Thyroid gland (tissue), 4 donors: Measurements from ENCODE around the gene TAGLN. TPM values are rescaled to one million over a fixed set of nuclear protein-coding genes. Genes with fewer than 3 reads are reported as not detected.
A peak's percentile ranks its signal among the peaks of the same experiment; 100 is the strongest.

Experiments used
- DNase-seq, 2 donors: peaks; one replicate each; pipeline ENCODE4 v3.0.0-alpha.2; 2019
- H3K27ac ChIP-seq, 3 donors: fragments of 200-600 bp; sonication (generic); 1 replicate in 2 of 3; 2 replicates in 1 of 3; pipeline ENCODE4 v1.5.1; 2016 to 2019; ENCODE audit warnings: mild to moderate bottlenecking in 1 of 3, moderate library complexity in 1 of 3
- H3K27me3 ChIP-seq: fragments of 200-600 bp; sonication (generic); one replicate; pipeline ENCODE4 v1.5.1; 2019
- H3K36me3 ChIP-seq, 2 donors: fragments of 200-600 bp; sonication (generic); one replicate each; pipeline ENCODE4 v1.5.1; 2016 to 2019
- H3K4me1 ChIP-seq, 2 donors: fragments of 200-600 bp; sonication (generic); one replicate each; pipeline ENCODE4 v1.5.1; 2017 to 2019
- H3K4me3 ChIP-seq, 3 donors: fragments of 200-600 bp; sonication (generic); replicated peaks in 1 of 3; 1 replicate in 2 of 3; 2 replicates in 1 of 3; pipeline ENCODE4 v1.5.1; 2016; ENCODE audit warnings: mild to moderate bottlenecking in 1 of 3
- H3K9me3 ChIP-seq: fragments of 200-600 bp; sonication (generic); one replicate; pipeline ENCODE4 v1.5.1; 2017
- POLR2A ChIP-seq, 2 donors: fragments of 450-650 bp; IDR thresholded peaks; one replicate each; pipeline ENCODE4 v1.6.1; 2017; ENCODE audit warnings: antibody characterized with exemption in 2 of 2, mild to moderate bottlenecking in 2 of 2, moderate library complexity in 1 of 2
- WGBS, 2 donors: methylation state at CpG; one replicate each; pipeline ENCODE4 v1.1.5; 2017; 5-methylcytosine and 5-hydroxymethylcytosine counted together
- intact Hi-C: fragments of 100-400 bp; cut with DNase I; formaldehyde crosslinking; loops from one replicate; pipeline ENCODE4 v1.15.1; 2023
- total RNA-seq, 4 donors: library from RNA; depleted of rRNA; stranded (reverse); fragments of >200 nt; gene quantifications; one replicate each; pipeline ENCODE4 v1.2.3, GENCODE V29; 2016
- TF ChIP-seq, protein P1 (sequence below), 6 experiments: fragments of 200-600 bp in 3 of 6; fragments of 450-650 bp in 3 of 6; sonication (generic) in 3 of 6; IDR thresholded peaks; one replicate each; pipeline ENCODE4 v1.5.1; 2016 to 2019; ENCODE audit warnings: antibody characterized with exemption in 6 of 6, mild to moderate bottlenecking in 2 of 6, inconsistent platforms in 1 of 6, moderate library complexity in 1 of 6

TAGLN gene
- total RNA-seq, 4 donors from 2014 or later = 155 to 407 (median 229) TPM

DNA sequence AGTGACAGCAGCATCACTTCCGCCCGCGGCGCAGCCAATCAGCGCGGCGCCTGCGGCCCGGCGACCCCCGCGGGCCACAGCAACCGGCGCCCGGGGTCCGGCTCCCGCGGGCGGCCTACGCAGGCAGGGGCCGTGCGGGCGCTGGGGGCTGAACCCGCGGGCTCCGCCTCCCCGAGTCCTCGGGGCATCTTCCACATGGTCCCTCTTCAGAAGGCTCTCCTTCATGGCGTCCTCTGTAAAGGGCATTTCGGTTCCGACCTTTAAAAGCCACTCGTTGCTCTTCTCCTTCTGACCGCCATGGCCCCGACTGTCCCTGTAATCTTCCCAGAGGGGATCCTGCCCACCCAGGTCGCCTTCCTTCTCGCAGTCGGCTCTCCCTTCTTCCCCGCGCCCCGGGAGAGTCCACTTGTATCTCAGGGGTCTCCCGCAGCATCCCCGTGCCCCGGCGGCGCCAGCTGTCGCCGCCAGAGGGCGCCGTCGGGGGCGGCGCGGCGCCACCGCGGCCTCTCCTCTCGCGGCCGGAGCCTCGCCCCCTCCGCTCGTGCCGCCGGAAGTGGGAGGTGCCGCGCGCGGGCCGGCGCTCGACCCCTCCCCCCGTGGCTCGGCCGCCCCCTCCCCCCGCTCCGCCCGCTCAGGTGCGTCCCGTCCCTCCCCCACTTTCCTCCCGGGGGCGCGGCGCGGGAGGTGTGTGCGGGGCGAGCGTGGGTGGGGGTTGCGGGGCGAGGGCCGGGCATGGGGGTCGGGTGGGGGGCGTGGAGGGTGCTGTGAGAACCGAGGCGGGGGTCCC lies 33.1 kb downstream of the TAGLN start, which contains the start of gene RNF214:
Gene RNF214, plus strand, starts transcription at position 580 of the 787 bp plus-strand sequence. CDS start 1,602 bp downstream, outside the sequence.
- peaks cover 15 to 21% of the 10 kb centered on the region in 2 donors for H3K4me1 ChIP-seq
- peak within 1 kb of the TSS; percentile 76 to 89 (median 87) for H3K27ac ChIP-seq
- peak within 1 kb of the TSS; percentile 74 to 96 (median 77) for H3K4me3 ChIP-seq
- no peaks in the 10 kb centered on the region for H3K9me3 ChIP-seq
- peaks cover 20 to 24% of the 10 kb centered on the region in 2 donors for H3K36me3 ChIP-seq
- TF ChIP-seq, protein P1, sequence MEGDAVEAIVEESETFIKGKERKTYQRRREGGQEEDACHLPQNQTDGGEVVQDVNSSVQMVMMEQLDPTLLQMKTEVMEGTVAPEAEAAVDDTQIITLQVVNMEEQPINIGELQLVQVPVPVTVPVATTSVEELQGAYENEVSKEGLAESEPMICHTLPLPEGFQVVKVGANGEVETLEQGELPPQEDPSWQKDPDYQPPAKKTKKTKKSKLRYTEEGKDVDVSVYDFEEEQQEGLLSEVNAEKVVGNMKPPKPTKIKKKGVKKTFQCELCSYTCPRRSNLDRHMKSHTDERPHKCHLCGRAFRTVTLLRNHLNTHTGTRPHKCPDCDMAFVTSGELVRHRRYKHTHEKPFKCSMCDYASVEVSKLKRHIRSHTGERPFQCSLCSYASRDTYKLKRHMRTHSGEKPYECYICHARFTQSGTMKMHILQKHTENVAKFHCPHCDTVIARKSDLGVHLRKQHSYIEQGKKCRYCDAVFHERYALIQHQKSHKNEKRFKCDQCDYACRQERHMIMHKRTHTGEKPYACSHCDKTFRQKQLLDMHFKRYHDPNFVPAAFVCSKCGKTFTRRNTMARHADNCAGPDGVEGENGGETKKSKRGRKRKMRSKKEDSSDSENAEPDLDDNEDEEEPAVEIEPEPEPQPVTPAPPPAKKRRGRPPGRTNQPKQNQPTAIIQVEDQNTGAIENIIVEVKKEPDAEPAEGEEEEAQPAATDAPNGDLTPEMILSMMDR (IDR thresholded peaks at IDR 0.05) = peak; percentile 70 to 99 (median 89)
- TF ChIP-seq POLR2A (IDR thresholded peaks at IDR 0.05) = peak in 1 of 2 donors; percentile 72
- intact Hi-C loops = no loop called here
- 1% methylated on average over 19 to 23 of the region's 94 CpGs for WGBS, 2 donors
- H3K27me3 ChIP-seq = no peaks in the 10 kb centered on the region
- DNase-seq = peak; percentile 75 to 78

DNA sequence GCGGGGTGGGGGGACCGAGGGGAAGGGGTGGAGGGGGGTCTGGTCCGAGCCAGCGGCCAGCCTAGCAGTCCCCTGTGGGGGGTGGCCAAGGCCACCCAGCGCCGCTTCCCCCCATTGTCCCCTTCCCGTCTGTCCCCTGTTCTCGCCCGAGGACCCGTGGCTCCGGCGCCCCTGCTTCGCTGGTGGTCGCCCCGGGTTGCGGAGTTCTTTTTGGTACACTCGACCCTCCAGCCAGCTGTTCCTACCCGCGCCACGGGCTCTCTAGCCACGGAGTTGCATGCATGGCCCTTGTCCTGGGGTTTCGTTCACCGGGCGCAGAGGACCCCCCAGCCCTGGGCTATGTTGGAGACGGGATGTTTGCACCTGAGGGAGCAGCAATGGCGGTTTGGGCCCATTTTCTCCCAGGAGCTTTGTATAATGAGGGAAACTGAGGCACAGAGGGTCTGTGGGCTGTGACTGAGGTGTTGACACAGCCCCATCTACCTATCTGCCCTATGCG lies 33.8 kb downstream of the TAGLN start:
- DNase-seq = peak; percentile 15 to 26
- Histone ChIP-seq H3K27ac (peak overlapping the region; percentile 51 to 89 (median 87)), H3K4me3 (peak overlapping the region; percentile 74 to 96 (median 77)), H3K27me3 (no peaks in the 10 kb centered on the region), H3K9me3 (no peaks in the 10 kb centered on the region), H3K4me1 (peaks cover 15 to 21% of the 10 kb centered on the region in 2 donors), H3K36me3 (peaks cover 13 to 17% of the 10 kb centered on the region in 2 donors)
- TF ChIP-seq POLR2A (IDR thresholded peaks at IDR 0.05) = no peak
- TF ChIP-seq, protein P1 (IDR thresholded peaks at IDR 0.05) = no peak
- WGBS, 2 donors = 0 to 3% methylated on average over 3 to 16 of the region's 27 CpGs
- intact Hi-C loops = no loop called here

DNA sequence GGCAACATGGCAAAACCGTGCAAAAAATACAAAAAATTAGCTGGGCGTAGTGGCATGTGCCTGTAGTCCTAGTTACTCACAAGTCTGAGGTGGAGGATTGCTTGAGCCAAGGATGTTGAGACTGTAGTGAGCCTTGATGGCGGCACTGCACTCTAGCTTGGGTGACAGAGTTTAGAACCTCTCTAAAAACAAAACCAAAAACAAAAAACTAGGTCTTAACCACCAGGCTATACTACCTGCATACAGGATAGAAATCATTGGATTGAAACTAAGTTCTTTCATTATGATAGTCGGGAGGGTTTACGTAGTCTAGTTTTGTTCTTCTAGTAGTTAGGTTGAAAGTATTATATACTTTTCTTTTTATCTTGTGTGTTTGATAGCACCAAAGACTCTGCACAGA lies 39.1 kb downstream of the TAGLN start:
- WGBS, 2 donors = 93 to 95% methylated on average over 5 of the region's 5 CpGs
- TF ChIP-seq, protein P1 (IDR thresholded peaks at IDR 0.05) = no peak
- no peak for TF ChIP-seq POLR2A (IDR thresholded peaks at IDR 0.05)

DNA sequence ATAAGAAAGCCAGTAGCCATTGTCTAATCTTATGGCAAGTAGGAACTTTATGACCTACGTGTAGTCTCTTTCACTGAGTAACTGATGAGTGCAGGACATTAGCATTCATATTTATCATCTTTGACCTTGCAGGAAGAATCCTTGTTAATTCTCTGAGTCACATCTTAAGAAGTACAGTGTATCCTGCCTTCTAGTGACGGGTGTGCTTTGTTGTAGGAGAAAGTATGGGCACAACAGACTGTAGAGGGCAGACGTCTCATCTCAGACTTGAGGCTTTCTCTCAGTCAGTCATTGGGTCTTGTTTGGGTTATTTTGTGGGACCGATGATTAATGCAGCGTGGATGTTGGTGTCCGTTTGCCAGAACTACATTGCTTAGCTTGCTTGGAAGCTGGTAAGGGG lies 40.1 kb downstream of the TAGLN start:
- intact Hi-C loops = no loop called here
- H3K9me3 ChIP-seq = no peaks in the 10 kb centered on the region
- DNase-seq = no peak
- TF ChIP-seq, protein P1 (IDR thresholded peaks at IDR 0.05) = no peak
- TF ChIP-seq POLR2A (IDR thresholded peaks at IDR 0.05) = no peak
- H3K36me3 ChIP-seq = peaks cover 17 to 22% of the 10 kb centered on the region in 2 donors
- 88 to 89% methylated on average over 6 of the region's 6 CpGs for WGBS, 2 donors
- no peak overlapping the region for H3K4me3 ChIP-seq
- H3K27ac ChIP-seq = no peak overlapping the region
- no peaks in the 10 kb centered on the region for H3K27me3 ChIP-seq
- no peaks in the 10 kb centered on the region for H3K4me1 ChIP-seq

More for the DNA sequence above, 39.1 kb downstream of the TAGLN start:
- no peaks in the 10 kb centered on the region for H3K27me3 ChIP-seq
- peaks cover 11 to 22% of the 10 kb centered on the region in 2 donors for H3K36me3 ChIP-seq
- intact Hi-C loops = no loop called here
- H3K27ac ChIP-seq = no peak overlapping the region
- DNase-seq = no peak
- peaks cover 4 to 9% of the 10 kb centered on the region in 2 donors for H3K4me1 ChIP-seq
- no peak overlapping the region for H3K4me3 ChIP-seq
- H3K9me3 ChIP-seq = no peaks in the 10 kb centered on the region

DNA sequence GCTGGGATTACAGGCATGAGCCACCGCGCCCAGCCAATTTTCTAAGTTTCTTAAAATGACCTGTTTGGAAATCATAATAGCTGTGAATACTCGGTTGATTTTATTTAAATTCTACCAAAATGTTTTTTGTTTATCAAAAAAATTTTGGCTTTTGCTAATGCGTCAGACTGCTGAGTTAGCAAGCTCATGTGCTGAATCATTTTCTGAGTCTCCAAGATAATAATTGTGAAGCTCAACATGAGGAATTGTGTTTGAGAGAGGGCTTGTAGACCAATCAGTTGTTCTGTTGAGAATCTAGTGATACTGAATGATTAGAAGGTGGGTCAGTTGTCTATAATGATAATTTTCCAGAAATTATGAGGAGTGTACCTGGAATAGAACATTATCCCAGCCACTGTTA lies 49.2 kb downstream of the TAGLN start:
- no peak for TF ChIP-seq POLR2A (IDR thresholded peaks at IDR 0.05)
- TF ChIP-seq, protein P1 (IDR thresholded peaks at IDR 0.05) = no peak
- H3K36me3 ChIP-seq = peaks cover 18 to 34% of the 10 kb centered on the region in 2 donors
- intact Hi-C loops = no loop called here

More for the DNA sequence above, 49.2 kb downstream of the TAGLN start:
- H3K9me3 ChIP-seq = no peaks in the 10 kb centered on the region
- 95 to 97% methylated on average over 4 of the region's 4 CpGs for WGBS, 2 donors
- H3K4me3 ChIP-seq = no peak overlapping the region
- DNase-seq = no peak
- no peak overlapping the region for H3K27ac ChIP-seq
- no peaks in the 10 kb centered on the region for H3K4me1 ChIP-seq
- H3K27me3 ChIP-seq = no peaks in the 10 kb centered on the region
